NCI-H2081 (cell line): Measurements from ENCODE around the gene TBL3.

Experiments used
- DNase-seq, 2 experiments: peaks; one replicate each; lab custom pipeline; 2025; lab: John Stamatoyannopoulos, UW

Gene TBL3

DNA sequence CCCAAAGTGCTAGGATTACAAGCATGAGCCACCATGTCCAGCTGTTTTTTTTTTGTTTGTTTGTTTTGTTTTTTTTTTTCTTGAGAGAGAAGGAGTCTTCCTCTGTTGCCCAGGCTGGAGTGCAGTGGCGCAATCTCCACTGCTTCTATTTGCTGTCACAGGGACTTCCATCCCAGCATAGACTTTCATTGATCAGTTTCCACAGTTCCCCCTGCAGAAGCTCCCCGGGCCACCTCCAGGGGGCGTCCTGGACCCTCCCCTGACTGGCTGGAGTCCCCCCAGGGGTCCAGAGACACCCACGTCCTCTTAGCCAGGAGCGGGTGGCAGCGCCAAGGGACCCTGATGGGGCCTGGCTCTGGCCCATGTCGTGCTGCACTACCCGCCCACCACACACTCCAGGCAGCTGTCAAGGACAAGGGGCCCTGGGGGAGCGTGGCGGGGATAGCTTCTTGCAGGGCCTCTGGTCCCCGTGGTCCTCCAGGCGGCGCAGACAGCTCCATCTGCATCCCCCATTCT, 44.6 kb downstream of the TBL3 start:
- DNase-seq: peak in 1 of 2 experiments; percentile 14

DNA sequence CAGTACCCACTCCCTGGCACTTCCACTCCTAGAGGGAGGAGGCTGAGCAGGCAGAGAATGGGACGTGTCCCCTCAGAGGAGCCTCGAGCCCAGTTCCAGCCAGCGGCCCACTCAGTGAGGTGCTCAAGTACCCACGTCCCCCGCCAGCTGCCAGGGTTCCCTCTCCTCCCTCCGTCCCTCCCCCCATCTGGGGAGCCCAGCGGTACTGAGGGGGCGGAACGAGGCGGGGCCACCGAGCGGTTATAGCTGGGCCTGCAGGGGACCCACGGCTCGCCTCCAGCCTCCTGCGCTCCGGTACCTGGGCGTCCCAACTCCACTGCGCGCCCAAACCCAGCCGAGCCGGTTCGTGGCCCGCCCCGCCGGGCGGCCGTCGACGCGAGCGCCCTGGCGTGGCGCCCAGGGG, 47.7 kb downstream of the TBL3 start, which contains the start of gene NPW:
TSS of gene NPW (plus strand) at position 268 of the 403 bp plus-strand sequence.
- peak in 1 of 2 experiments; percentile 20 for DNase-seq

DNA sequence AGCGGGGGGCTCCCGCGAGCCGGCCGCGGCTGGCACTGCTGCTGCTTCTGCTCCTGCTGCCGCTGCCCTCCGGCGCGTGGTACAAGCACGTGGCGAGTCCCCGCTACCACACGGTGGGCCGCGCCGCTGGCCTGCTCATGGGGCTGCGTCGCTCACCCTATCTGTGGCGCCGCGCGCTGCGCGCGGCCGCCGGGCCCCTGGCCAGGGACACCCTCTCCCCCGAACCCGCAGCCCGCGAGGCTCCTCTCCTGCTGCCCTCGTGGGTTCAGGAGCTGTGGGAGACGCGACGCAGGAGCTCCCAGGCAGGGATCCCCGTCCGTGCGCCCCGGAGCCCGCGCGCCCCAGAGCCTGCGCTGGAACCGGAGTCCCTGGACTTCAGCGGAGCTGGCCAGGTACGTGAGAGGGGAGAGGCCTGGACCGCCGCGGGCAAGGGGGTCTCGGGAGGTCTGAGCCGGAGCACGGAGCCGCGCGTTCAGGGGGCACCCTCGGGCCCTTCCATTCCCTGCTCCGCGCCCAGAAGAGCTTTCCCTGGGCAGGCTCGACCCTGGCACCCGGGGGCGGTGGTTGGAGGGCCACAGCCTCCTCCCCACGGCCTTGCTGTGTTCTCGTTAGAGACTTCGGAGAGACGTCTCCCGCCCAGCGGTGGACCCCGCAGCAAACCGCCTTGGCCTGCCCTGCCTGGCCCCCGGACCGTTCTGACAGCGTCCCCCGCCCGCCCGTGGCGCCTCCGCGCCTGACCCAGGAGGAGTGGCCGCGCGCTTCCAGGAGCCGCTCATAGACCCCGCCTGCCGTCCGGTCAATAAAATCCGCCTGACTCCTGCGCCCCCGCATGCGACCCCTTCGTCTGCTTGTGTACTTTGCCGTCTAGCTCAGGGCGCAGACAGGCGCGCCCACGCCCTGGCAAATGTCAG, 48.3 kb downstream of the TBL3 start:
- no peak for DNase-seq

DNA sequence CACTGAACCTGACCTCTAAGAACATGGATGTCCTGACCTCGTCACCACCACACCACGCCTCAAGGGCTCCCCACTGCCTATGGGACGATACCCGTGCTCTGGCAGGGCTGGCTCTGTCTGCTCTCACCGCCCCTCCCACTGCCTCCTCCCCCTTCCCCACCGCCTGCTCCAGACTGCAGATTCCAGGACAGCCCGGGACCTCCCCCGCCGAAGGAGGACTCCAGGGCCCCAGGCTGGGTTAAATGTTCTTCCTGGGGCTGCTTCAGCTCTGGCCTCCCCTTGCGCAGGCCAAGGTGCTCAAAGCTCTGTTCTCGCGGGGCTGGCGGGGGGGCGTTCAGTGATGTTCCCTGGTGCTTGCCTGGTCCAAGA, 50.9 kb downstream of the TBL3 start:
- DNase-seq: no peak

DNA sequence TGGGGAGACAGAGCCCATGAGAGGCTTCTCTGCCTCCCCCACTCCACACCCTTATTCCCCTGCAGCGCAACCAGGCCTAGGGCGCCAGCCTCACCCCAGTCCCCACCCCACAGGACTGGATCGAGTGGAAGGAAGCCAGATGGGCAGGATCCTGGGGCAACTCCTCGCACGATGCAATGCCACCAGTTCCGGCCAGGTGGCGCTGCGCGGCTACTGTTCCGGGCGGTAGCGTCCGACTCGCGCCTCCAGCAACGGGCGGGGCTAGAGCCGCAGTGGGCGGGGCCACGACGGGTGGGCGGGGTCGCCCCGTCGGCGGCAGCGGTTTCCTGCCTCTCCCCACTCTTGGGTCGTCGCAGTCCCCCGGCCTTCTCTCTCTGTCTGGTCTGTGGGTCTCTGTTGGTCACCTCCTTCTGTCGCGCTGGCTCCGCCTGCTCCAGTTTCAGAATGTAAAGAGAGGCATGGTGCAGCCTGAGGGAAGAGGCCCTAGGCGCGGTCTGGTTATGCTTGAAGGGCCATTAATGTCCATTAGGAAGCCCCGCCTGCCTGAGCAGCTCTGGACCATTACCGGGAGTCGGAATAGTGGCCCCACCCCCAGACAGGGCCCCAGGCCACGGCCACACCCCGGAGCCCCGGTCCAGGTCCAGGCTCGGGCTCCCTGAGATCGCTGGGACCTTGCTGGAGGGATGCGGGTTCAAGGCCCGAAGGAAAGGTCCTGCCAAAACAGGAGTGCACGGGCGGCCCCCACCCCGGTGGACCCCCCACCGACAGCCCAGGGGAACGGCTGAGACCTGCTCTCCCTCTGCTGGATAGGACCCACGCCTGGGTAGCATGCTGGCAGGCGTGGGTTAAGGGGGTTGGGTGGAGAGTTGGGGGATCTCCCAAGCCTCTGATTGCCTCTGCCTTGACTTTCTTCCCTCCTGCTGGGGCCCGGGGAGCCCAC, 51.5 kb downstream of the TBL3 start:
- DNase-seq: peak; percentile 81 to 87

DNA sequence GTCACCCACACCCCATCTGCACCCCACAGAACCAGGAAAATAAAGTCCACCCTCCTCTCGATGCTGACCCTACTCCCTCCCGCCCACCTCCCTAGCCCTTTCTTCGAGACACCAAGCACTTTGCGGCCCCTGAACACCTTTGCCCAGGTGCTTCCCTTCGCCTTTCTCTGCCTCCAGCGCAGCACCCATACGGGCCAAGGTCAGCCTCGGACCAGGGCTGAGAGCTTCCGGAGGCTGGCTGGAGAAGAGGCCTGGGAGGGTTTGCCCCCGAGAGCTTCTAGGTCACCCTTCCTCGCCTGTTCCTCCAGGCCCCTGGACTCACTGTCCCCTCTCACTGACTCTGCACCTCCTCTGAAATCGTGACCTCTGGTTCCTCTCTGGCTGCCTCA, 52.2 kb downstream of the TBL3 start:
- no peak for DNase-seq

DNA sequence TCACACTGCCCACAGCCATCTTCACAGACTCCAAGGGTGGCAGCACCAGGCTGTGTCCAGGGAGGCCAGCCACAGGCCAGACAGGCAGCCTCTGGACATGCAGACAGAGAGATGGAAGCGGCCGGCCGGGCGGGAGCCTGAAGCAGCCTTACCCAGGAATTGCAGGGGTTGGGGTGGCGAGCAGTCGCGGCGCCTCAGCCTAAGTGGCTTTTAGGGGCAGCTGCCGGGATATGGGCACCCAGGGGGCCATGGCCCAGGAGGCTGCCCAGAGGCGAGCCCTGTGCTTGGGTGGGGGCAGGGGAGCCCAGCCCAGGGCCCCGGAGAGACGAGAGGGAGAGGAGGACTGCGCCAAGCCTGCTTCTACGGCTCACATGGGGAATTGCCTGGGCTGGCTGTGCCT, 53.4 kb downstream of the TBL3 start:
- DNase-seq: no peak

DNA sequence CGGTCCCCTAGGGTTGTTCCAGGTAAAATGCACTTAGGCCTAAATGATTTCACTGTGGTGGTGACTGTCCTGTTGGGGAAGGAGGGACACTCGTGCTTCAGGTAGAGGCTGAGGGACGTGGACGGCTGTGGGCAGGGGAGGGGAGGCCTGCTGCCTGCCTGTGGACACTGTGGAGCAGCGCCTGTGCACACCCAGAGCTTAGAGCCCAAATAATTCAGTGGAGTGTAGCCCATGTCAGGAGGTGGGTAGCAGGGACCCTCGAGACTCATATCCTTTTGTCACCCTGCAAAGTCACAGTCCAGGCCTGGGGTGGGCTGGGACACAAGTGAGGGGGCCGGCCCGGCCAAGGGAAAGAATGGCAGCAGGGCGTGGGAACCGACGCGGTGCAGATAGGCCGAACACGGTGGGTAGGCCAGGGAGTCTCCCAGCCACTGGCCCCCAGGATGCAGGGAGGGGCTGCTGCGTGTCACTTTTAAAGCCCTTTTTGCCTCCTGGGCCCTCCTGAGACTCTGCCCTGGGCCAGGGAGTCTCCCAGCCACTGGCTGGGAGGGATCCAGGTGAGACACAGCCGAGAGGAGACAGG, 54.1 kb downstream of the TBL3 start:
- no peak for DNase-seq

DNA sequence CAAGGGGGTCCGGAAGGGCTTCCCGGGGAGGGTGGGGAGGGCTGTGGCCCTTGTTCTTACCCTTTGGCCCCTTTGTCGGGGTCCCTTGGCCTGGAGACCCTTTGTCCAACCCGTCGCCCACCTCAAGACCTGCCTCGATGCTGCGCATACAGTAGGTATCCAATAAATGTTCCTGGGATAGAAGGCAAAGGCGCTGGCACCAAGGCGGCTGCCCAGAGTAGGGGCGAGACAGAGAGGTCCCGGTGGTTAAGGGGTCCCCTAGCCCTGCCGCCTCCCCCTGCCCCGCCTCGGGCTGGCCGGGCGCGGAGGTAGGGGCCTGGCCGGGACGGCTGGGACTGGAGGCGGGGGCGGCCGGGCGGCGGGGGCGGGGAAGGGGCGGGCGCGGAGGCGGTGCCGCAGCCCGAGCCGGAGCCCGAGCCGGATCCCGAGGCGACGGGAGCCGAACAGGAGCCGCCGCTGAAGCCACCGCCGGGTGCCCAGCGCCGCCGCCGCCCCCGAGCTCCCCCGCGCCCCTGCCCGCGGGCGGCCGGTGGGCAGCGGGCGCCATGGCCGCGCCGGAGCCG, 54.7 kb downstream of the TBL3 start, which contains the start of gene NHERF2:
TSS of gene NHERF2 (plus strand) at position 442 of the 563 bp plus-strand sequence. CDS start at position 546, 104 bp downstream.
- peak in 1 of 2 experiments; percentile 9 for DNase-seq

DNA sequence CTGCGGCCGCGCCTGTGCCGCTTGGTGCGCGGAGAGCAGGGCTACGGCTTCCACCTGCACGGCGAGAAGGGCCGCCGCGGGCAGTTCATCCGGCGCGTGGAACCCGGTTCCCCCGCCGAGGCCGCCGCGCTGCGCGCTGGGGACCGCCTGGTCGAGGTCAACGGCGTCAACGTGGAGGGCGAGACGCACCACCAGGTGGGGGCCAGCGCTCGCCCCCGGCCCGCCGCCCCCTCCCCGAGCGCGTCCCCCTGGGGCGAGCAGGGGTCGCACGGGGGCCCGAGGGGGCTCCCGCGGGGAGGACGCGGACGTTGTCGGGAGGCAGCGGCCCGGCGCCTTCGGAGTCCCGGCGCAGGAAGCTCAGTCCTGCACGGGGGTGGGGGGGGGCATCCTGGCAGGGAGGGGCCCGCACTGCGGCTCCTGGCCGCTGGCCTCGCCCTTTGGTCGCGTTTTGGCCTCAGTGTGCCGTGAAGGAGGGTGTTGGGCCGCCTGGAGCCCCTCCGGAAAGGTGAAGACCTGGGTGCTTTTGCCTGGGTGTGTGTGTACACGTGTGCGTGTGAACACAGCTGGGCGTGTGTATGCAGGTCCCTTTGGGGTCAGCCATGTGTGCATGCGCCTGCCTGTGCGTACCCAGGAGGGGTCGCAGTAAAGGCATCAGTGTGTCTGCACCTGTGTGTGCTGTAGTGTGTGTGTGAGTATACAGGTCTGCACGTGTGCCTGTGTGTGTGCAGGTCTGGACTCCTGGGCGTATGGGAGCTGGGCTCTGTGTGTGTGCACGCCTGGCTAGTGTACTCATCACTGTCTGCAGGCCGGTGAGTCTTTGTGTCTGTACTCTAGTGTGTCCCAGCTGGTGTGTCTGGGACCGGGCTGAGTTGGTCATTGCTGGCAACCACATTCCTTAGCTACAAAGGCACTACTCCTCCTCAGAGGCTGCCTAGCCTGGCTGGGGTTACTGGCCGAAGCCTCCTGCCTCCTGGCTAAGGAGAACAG, 55.5 kb downstream of the TBL3 start:
- DNase-seq: peak in 1 of 2 experiments; percentile 26

DNA sequence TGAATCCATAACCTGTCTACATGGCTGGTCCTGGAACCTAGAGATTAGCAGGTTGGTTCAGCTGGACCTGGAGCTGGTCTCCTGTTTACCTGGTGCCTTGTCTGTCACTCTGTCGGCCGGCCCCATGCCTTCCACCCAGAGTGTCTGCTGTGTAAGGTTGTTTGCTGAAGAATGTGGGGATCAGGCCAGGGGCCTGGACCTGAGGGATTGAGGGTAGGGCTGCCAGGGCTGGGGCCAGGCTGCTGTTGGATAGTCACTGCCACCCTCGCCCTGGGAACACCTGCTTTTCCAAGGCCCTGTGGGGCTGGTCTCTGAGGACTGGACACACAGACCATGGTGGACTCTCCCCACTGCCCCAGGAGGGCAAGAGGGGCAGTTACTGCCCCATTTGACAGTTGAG, 56.3 kb downstream of the TBL3 start:
- no peak for DNase-seq

DNA sequence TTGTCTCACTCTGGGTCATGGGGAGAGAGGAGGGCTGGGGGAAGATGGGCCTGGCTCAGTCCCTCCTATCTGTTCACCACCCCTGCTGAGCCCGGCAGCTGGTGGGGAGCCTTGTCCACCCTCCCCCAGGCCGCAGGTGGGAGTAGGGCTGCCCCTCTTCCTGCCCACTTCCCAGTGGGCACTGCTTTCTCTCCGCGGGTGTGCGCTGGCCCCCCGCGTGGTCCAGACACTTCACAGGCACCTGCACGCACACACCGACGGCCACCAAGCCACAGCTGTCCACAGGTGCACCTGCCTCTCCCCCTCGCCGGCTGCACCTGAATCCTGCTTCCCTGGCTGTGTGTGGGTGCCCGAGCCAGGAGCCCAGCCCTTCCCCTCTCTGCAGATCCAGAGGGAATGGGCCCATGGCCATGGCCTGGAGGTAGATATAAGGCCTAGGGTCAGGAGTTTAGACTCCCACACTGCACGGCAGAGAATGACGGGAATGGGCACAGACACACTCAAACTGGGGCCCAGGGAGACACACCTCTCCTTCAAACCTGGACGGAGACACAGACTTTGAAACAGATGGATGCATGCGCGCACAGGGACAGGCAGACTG, 56.9 kb downstream of the TBL3 start:
- DNase-seq: peak in 1 of 2 experiments; percentile 54

DNA sequence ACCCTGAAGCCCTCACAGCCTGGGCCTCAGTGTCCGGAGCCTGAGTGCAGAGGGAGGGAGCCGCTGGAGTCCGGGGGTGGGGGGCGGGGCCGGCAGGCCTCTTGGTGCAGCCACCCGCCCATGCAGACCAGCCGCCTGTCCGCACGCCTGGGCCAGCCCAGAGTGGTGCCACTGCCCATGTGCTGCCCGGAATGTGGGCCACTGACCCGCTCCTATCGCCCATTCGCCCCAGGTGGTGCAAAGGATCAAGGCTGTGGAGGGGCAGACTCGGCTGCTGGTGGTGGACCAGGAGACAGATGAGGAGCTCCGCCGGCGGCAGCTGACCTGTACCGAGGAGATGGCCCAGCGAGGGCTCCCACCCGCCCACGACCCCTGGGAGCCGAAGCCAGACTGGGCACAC, 57.5 kb downstream of the TBL3 start:
- no peak for DNase-seq

DNA sequence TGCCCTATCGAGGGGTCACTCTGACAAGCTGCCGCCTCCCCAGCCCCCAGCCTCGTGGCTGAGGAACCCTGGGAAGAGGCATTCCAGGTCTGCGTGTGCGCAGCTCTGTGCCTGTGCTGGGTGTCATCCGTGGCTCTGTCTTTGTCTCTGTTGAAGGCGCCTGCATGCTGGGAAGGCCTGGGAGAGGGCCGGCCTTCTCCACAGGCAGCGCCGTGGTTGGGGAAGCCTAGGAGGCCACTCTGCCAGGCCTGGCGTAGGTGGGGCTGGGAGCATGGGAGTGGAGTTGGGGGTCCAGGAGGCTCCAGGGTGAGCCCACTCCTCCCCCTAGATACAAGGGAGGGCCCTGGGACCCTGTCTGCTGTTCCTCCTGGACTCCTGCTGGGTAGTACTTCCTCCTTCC, 58.2 kb downstream of the TBL3 start:
- no peak for DNase-seq

DNA sequence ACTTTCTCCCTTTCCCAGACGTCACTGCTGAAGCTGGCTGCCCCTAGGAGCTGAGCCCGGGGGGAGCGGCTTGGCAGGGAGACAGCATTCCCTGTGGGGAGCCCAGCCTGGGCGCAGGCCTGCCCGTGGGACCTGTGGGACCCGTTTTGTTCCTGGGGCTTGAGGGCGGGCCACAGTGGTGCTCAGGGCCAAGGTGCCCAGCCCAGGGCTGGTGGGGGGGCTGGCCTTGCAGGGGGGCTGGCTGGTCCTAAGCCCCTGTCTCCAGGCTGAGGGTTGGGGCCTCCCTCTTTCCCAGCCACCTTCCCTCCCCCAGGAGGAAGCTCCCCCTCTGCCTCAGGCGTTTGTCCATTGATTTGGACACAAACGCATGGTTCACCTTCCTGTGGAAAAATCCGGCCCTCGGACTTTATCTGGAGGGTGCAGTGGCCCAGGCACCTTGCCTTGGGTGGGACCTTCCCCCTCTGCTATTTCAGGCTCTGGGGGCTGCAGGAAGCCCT, 59.3 kb downstream of the TBL3 start:
- DNase-seq: no peak
